Heart left ventricle (tissue), 16 donors: ENCODE data around the gene S100A13. TPM values are rescaled to one million over a fixed set of nuclear protein-coding genes. Genes with fewer than 3 reads are reported as not detected.

Source experiments
- ATAC-seq, 4 donors: fragments of 200-7000 bp; cut with Tn5 transposase; one replicate each; pipeline ENCODE4 v1.9.1; 2020 to 2022; ENCODE audit warnings: moderate library complexity in 4 of 4, mild to moderate bottlenecking in 3 of 4, moderate number of reproducible peaks in 1 of 4
- DNase-seq, 5 donors: peaks; one replicate each; pipeline ENCODE4 v3.0.0-alpha.2; 2020
- H3K27ac ChIP-seq, 12 donors: fragments of 200-600 bp; sonication (generic) in 4 of 12; one replicate each; pipeline versions ENCODE4 v1.5.0 to v1.8.0; 2016 to 2022; ENCODE audit warnings: mild to moderate bottlenecking in 2 of 12
- H3K27me3 ChIP-seq, 9 donors: fragments of 200-600 bp; sonication (generic) in 2 of 9; one replicate each; pipeline versions ENCODE4 v1.5.1 to v1.8.0; 2016 to 2022; ENCODE audit warnings: mild to moderate bottlenecking in 3 of 9
- H3K36me3 ChIP-seq, 9 donors: fragments of 200-600 bp; sonication (generic) in 2 of 9; one replicate each; pipeline versions ENCODE4 v1.5.0 to v1.8.0; 2018 to 2022; ENCODE audit warnings: mild to moderate bottlenecking in 2 of 9
- H3K4me1 ChIP-seq, 12 donors: fragments of 200-600 bp; sonication (generic) in 4 of 12; one replicate each; pipeline versions ENCODE4 v1.5.0 to v1.8.0; 2016 to 2022; ENCODE audit warnings: mild to moderate bottlenecking in 3 of 12
- H3K4me3 ChIP-seq, 12 donors: fragments of 200-600 bp; sonication (generic) in 4 of 12; one replicate each; pipeline versions ENCODE4 v1.5.0 to v1.8.0; 2017 to 2022; ENCODE audit warnings: mild to moderate bottlenecking in 9 of 12, moderate library complexity in 4 of 12
- H3K9me3 ChIP-seq, 12 donors: fragments of 200-600 bp; sonication (generic) in 4 of 12; one replicate each; pipeline versions ENCODE4 v1.5.0 to v1.8.0; 2016 to 2022; ENCODE audit warnings: mild to moderate bottlenecking in 1 of 12
- POLR2A ChIP-seq, 2 donors: fragments of 450-650 bp; IDR thresholded peaks; one replicate each; pipeline ENCODE4 v1.6.1; 2017; ENCODE audit warnings: antibody characterized with exemption in 2 of 2, mild to moderate bottlenecking in 2 of 2, moderate library complexity in 2 of 2
- WGBS, 4 donors: extraction: QIAGEN DNeasy Blood & Tissue Kit in 2 of 4; methylation state at CpG; one replicate each; pipeline versions ENCODE4 v1.1.5 to v1.1.7; 2013 to 2018; 5-methylcytosine and 5-hydroxymethylcytosine counted together
- intact Hi-C, 10 donors: fragments of 100-400 bp; cut with DNase I; formaldehyde crosslinking; loops; one replicate each; pipeline versions ENCODE4 v1.11.1 to v1.14.2; 2022
- polyA plus RNA-seq, 2 donors: library from polyadenylated mRNA; stranded (reverse); fragments of 200-250 nt; gene quantifications; one replicate each; pipeline ENCODE4 v1.2.3, GENCODE V29; 2013
- total RNA-seq, 9 donors: library from RNA; depleted of rRNA in 2 of 9; stranded (reverse); fragments of >200 nt in 2 of 9; fragmentation: NEBNext Ultra II Directional in 3 of 9; extraction: Animal tissue kit (Norgen Biotek cat#: 25700) in 3 of 9; gene quantifications; one replicate each; pipeline versions ENCODE4 v1.1.0 to v1.2.4, GENCODE V29; 2016 to 2023
- TF ChIP-seq, protein P1 (sequence below), 12 donors: fragments of 200-600 bp; sonication (generic) in 4 of 12; IDR thresholded peaks; one replicate each; pipeline versions ENCODE4 v1.5.0 to v1.8.0; 2018 to 2022; ENCODE audit warnings: antibody characterized with exemption in 12 of 12, mild to moderate bottlenecking in 5 of 12
- donor health status: ischemic (EF 13 %, LVEDD 7.1; RV severe dilation, severe dysfunction).
- donor health status: healthy with polysubstance abuse.
- donor health status: DM: no; HTN: yes; CAD: no.
- donor health status: DM: no; HTN: no; CAD: no.
- donor health status: ischemic (EF 25% LVEDD 6.9; RV normal size, moderate dysfunction).
- donor health status: ischemic (EF 25% LVEDD 5.7; RV mildly dilated, moderate dysfunction).
- donor health status: healthy.
- donor health status: DM: yes; HTN: yes; CAD: no.
- donor health status: ischemic (EF 35%, LVEDD 5.7; RV mildly dilated, moderate dysfunction).
- donor health status: nonischemic (EF 11% LVEDD 7.7; RV severe dilation, severe dysfunction).
- donor health status: DM: yes; HTN: yes; CAD: no.
- donor health status: PGD.
- donor health status: ischemic (EF 29% LVEDD 5.4; RV normal size, mild dysfunction).
- donor health status: nonischemic (EF 23%, LVEDD 6.1; RV moderate dilation, normal function).

Gene S100A13
- total and polyA plus RNA-seq, 11 donors, result 98.1 to 272 (median 138) TPM

DNA sequence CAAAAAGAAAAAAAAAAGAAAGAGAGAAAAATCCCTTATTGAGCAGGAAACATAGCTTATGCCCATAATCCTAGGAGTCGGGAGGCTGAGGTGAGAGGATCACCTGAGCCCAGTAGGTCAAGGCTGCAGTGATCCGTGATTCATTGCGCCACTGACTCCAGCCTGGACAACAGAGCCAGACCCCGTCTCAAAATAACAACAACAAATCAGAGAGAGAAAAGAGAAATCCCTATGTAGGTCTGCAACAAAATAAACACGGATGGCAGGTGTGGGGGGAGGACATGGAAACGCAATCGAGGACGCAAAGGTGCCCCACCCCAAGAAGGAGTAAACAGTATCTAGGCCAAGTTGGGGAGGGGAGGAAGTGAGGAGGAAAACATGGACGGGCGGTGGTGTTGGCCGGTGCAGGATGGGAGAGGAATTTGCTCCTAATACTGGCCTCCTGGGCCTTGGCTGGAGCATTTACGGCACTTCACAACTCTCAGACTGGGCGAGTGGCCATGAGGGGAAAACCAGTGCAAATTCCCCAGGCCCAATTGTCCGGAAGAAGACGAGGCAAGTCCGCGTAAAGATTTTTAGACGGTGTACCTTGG, 6.0 kb upstream of the S100A13 start:
- peaks cover 0 to 28% (median 24%) of the 10 kb centered on the region in 9 donors for H3K36me3 ChIP-seq
- DNase-seq, result peak in 3 of 5 donors; percentile 50 to 82 (median 71)
- ATAC-seq, result peak; percentile 13 to 29 (median 22)
- H3K9me3 ChIP-seq, result no peaks in the 10 kb centered on the region
- peak overlapping the region; percentile 99 to 100 (median 100) for H3K27ac ChIP-seq
- H3K27me3 ChIP-seq, result no peaks in the 10 kb centered on the region
- peaks cover 4 to 76% (median 48%) of the 10 kb centered on the region in 12 donors for H3K4me1 ChIP-seq
- intact Hi-C loops, result loop anchor here in 4 of 10 donors (5.0 kb wide), 4 partner anchors 34 to 101 kb away; partner anchors contain the start of genes ILF2 (in 3 of the 4) and INTS3 (in 1 of the 4)
- peak overlapping the region in 10 of 12 donors; percentile 74 to 99 (median 90) for H3K4me3 ChIP-seq
- 35 to 50% (median 37%) methylated on average over 18 of the region's 18 CpGs for WGBS, 4 donors
- TF ChIP-seq, protein P1, sequence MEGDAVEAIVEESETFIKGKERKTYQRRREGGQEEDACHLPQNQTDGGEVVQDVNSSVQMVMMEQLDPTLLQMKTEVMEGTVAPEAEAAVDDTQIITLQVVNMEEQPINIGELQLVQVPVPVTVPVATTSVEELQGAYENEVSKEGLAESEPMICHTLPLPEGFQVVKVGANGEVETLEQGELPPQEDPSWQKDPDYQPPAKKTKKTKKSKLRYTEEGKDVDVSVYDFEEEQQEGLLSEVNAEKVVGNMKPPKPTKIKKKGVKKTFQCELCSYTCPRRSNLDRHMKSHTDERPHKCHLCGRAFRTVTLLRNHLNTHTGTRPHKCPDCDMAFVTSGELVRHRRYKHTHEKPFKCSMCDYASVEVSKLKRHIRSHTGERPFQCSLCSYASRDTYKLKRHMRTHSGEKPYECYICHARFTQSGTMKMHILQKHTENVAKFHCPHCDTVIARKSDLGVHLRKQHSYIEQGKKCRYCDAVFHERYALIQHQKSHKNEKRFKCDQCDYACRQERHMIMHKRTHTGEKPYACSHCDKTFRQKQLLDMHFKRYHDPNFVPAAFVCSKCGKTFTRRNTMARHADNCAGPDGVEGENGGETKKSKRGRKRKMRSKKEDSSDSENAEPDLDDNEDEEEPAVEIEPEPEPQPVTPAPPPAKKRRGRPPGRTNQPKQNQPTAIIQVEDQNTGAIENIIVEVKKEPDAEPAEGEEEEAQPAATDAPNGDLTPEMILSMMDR (IDR thresholded peaks at IDR 0.05), result no peak
- TF ChIP-seq POLR2A (IDR thresholded peaks at IDR 0.05), result no peak

- H3K36me3 ChIP-seq, result peaks cover 0 to 9% (median 4%) of the 10 kb centered on the region in 9 donors
- WGBS, 4 donors, result 73 to 81% (median 79%) methylated on average over 10 of the region's 10 CpGs
- DNase-seq (no peak), ATAC-seq (no peak)
- peaks cover 4 to 74% (median 47%) of the 10 kb centered on the region in 12 donors for H3K4me1 ChIP-seq
- no peak for TF ChIP-seq POLR2A (IDR thresholded peaks at IDR 0.05)
- TF ChIP-seq, protein P1 (IDR thresholded peaks at IDR 0.05), result no peak
- H3K27me3 ChIP-seq, result no peaks in the 10 kb centered on the region
- H3K27ac ChIP-seq, result peak overlapping the region in 10 of 12 donors; percentile 11 to 97 (median 94)
- peak overlapping the region in 6 of 12 donors; percentile 37 to 87 (median 54) for H3K4me3 ChIP-seq
- intact Hi-C loops, result loop anchor here in 4 of 10 donors (2.0 to 5.0 kb wide), 5 partner anchors 19 to 99 kb away; partner anchors contain the start of genes ILF2 (in 3 of the 4), INTS3 (in 1 of the 4) and S100A16 (in 1 of the 4)
- no peaks in the 10 kb centered on the region for H3K9me3 ChIP-seq
Measured at GRCh38 chr1:153631047-153632022, 4.0 kb upstream of the S100A13 start.

DNA sequence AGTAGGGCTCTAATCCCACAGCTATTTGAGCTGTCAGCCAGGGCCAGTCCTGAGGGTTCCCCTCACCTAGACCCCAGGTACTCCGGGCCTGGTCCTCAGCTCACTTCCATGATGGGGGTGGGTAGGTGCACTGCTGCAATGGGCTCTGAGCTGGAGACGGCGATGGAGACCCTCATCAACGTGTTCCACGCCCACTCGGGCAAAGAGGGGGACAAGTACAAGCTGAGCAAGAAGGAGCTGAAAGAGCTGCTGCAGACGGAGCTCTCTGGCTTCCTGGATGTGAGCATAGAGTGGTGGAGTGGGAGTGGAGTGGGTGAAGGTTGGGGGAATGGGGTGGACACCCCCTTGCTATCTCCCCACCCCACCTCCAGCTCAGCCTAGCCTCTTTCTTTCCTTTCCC, 3.1 kb upstream of the S100A13 start:
- Histone ChIP-seq H3K27ac (peak overlapping the region in 11 of 12 donors; percentile 11 to 97 (median 94)), H3K4me3 (peak overlapping the region in 9 of 12 donors; percentile 25 to 87 (median 53)), H3K4me1 (peaks cover 4 to 74% (median 47%) of the 10 kb centered on the region in 12 donors), H3K27me3 (no peaks in the 10 kb centered on the region), H3K9me3 (no peaks in the 10 kb centered on the region), H3K36me3 (peaks cover 0 to 4% (median under 1%) of the 10 kb centered on the region in 9 donors)
- ATAC-seq (no peak), DNase-seq (no peak)
- no peak for TF ChIP-seq POLR2A (IDR thresholded peaks at IDR 0.05)
- TF ChIP-seq, protein P1 (IDR thresholded peaks at IDR 0.05), result no peak
- WGBS, 4 donors, result 59 to 79% (median 70%) methylated on average over 7 of the region's 7 CpGs
- intact Hi-C loops, result loop anchor here in 4 of 10 donors (2.0 to 5.0 kb wide), 5 partner anchors 18 to 98 kb away; partner anchors contain the start of genes ILF2 (in 3 of the 4), INTS3 (in 1 of the 4) and S100A16 (in 1 of the 4)
